Fibroblast of skin of abdomen (primary cell): ENCODE measurements around the gene SCAI.
A peak's percentile ranks its signal among the peaks of the same experiment; 100 is the strongest.
"Not testable (repeated sequence)": the region's sequence is repeated elsewhere in the genome, so short reads cannot be mapped to it uniquely, and the experiment has no call there.

Experiments used
- DNase-seq: peaks from one replicate; pipeline ENCODE4 v3.0.0-alpha.2; 2013

SCAI gene

DNA sequence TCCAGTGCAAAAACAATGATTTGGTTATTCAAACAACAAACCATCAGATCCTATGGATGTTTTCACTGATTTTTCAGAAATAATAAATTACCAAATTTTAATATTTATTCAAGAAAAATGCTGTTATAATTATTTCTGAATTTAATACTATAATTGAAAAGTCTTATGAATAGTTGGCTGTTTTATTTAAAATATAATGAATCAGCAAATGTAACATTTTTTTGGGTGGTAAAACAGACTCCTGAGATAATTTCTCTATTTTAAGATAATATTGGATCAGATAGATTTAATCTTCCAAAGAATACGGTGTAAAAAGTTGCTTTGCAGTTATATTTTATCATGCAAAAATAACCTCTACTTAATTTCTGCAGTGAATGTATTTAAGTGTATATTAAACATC, 197.2 kb downstream of the SCAI start:
- no peak for DNase-seq

DNA sequence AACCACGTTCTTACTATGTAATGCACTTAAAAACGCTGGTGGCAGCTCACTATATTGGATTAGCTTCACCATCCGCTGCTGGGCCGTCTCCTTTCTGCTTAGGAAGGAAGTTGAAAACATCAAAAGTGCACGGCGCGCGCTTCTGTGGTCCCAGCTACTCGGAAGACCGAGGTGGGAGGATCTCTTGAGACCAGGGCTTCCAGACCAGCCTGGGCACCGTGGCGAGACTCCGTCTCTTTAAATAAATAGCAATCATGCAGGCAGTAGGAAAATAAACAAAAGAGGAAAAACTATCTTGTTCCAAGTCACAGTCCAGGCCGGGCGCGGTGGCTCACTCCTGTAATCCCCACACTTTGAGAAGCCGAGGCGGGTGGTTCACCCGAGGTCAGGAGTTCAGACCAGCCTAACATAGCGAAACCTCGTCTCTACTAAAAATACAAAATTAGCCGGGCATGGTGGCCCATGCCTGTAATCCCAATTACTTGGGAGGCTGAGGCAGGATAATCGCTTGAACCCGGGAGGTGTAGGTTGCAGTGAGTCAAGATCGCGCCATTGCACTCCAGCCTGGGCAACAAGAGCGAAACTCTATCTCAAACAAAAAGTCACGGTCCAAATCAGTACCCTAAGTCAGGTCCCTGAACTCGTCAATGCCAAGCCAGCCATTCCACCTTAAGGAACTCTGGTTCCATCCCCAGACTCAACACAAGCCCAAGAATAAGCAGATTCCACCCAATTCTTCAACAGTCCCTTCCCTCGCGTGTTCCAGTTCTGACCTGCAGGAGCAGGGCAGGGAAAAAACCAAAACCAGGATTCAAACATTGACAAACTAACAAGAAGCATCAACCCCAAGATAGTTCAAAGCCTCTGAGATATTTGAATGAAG, 201.4 kb downstream of the SCAI start:
- DNase-seq = peak; percentile 51

GRCh38 chr9:124940894-124941678, 202.2 kb downstream of the SCAI start, which contains the start of gene GOLGA1:
TSS of gene GOLGA1 (minus strand) at chr9:124941083. CDS start at chr9:124938711, 2,372 bp downstream.
- peak; percentile 93 for DNase-seq

- no peak for DNase-seq
These were observed 202.8 kb downstream of the SCAI start for GRCh38 chr9:124940521-124940893.

- DNase-seq = no peak
These were observed 203.4 kb downstream of the SCAI start for GRCh38 chr9:124939944-124940343.

DNA sequence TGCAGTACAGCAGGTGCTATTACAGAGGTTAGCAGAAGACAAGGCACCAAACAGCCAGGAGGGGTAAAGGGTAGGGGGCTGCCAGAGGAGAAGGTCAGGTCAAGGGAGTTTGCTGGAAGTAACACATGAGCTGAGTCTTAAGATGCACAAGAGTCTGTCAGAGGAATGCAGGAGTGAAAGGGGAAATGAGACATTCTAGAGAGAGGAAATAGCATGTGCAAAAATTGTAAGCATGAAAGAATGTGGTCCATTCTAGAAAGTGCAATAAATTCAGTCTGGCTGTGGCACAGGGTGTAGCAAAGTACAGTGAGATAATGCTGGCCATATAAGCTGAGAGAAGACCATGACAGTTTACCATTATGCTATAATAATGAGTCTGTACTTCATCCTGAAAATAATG, 209.0 kb downstream of the SCAI start:
- DNase-seq = peak; percentile 64

- no peak for DNase-seq
These were observed 211.0 kb downstream of the SCAI start for GRCh38 chr9:124932333-124932732.

- no peak for DNase-seq
These were observed 213.9 kb downstream of the SCAI start for GRCh38 chr9:124929464-124929863.

DNA sequence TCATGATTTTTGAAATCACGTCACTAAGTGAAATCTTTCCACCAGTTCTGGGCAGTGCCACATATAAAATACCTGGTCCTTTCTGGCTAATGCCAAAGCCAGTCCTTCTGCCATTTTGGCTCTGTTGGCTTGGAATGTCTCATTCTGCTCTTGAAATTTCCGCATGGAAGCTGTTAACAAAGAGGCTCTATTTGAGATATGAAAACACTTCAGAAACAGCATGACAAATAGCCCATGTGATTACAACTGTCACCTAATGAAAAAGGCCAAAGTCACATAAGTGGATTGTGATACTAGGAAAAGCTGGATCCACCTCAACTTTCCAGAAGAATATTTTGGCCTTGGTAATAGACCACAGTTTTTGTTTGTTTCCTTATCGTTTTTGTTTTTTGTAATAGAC, 215.2 kb downstream of the SCAI start:
- DNase-seq = no peak

- not testable (repeated sequence) for DNase-seq
These were observed 222.9 kb downstream of the SCAI start for GRCh38 chr9:124920394-124920793.

GRCh38 chr9:124914753-124915405, 228.4 kb downstream of the SCAI start:
- DNase-seq = no peak

DNA sequence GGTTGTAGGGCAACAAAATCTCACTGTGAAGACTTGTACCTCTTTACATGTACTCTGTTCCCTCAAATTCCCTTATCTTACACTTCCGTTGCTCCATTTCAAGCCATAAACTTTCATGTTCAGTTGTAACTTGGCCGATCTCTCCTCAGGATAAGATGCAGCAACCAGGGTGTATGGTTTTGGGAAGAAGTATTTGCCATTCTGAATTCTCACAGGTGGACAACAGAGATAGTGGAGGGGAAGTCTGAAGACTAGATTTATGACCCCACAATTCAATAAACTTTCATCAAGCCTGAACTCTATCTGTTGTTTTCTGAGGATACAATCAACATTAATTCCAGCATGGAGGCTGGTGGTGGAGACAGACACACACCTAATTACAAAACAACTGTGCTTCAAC, 229.9 kb downstream of the SCAI start:
- no peak for DNase-seq

DNA sequence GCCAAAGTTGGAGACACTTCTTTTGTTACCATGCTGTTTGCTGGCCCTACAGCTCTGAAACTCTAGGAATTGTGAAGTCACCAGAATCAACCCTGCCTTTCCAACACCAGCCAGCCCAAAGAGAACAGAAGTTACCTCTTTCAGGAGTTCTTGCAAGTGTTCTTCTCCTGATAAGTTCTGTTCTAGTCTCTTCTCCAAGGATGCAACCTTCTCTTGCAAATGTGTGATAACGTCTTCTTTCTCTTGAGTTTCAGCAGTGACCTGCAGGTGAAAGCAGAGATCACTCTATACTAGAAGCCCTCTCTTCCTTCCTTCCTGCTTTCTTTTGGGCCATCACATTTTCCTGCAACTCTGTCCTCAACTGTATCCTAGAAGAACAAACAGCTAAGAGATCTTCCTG, 231.6 kb downstream of the SCAI start:
- no peak for DNase-seq

GRCh38 chr9:124908098-124908497, 235.2 kb downstream of the SCAI start:
- no peak for DNase-seq

GRCh38 chr9:124906966-124907365, 236.4 kb downstream of the SCAI start:
- no peak for DNase-seq

DNA sequence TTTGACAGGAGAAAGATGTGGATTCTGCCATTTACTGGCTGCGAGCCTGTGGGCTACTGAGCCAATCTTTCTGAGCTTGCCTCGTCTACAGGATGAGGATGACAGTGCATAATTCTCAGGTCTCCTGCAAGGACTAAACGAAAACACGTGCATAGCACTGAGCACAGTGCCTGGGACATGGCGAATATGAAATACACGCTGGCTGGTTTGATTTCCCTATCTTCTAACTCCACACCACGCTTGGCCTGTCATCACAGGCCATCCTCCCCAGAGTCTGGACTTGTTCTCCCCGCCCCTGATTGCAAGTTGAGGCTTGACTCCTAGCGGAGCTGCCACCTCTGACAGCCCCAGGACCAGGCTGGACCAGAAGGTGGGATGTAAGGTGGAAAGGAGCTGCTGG, 243.5 kb downstream of the SCAI start:
- DNase-seq = no peak

DNA sequence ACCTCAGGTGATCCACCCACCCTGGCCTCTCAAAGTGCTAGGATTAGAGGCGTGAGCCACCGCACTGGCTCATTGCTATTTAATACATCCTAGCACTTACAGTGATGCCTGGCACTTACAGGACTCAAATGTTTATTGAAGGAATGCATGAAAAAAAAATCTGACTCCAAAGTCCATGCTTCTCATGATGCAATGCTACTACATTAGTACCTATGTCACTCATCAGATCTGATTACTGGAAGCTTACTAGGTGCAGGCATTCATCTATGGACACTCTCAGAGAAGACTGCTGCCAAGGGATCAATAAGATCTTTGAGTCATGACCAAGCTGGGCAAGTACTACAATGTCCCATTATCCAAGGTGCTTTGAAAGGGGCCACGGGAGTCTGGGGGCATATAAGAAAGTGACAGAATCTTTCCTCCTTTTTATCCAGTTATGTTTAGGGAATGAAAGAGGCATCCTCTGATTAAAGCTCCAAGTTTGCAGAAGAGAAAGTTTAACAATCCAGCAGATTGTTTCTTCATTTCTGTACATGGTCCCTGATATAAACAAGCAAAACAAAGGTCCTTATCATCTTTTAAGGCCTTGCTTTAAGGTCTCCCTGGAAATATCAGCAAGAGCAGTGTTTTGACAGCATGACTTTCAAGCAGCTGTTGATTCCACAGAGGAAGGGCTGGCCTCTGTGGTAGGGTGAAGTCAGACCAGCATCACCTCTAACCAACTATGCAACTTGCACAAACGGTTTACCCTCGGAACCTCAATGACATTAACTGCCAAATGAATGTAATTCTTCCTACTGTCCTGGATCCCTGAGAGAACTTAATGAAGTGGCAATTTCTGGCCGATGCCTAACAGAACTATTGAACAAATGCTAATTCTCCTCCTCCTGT, 245.5 kb downstream of the SCAI start:
- no peak for DNase-seq

- DNase-seq = peak; percentile 49
These were observed 248.6 kb downstream of the SCAI start for GRCh38 chr9:124894741-124895170.

- no peak for DNase-seq
These were observed 249.1 kb downstream of the SCAI start for GRCh38 chr9:124894035-124894740.
